GM21529 (cell line): ENCODE measurements around the gene LARGE1.
"Not testable (repeated sequence)": the region's sequence is repeated elsewhere in the genome, so short reads cannot be mapped to it uniquely, and the experiment has no call there.

Experiments used
- ATAC-seq: cut with Tn5 transposase; IDR thresholded peaks from one replicate; pipeline ENCODE4 v1.9.1; 2021; ENCODE audit not compliant: unreplicated experiment

The LARGE1 gene

DNA sequence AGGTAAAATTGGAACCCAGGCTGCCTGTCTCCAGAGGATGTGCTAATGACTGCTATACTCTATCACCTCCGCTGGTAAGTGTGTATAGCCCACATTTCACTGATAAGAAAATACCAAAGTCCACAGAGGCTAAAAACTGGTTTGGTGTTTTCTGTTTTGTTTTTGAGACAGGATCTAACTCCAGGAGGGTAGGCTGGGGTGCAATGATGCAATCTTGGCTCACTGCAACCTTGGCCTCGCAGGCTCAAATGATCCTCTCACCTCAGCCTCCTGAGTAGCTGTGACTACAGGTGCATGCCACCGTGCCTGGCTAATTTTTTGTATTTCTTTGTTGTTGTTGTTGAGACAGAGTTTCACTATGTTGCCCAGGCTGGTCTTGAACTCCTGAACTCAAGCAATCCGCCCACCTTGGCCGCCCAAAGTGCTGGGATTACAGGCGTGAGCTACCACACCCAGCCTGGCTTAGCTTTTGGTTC lies 409.8 kb downstream of the LARGE1 start:
- ATAC-seq, result no peak

DNA sequence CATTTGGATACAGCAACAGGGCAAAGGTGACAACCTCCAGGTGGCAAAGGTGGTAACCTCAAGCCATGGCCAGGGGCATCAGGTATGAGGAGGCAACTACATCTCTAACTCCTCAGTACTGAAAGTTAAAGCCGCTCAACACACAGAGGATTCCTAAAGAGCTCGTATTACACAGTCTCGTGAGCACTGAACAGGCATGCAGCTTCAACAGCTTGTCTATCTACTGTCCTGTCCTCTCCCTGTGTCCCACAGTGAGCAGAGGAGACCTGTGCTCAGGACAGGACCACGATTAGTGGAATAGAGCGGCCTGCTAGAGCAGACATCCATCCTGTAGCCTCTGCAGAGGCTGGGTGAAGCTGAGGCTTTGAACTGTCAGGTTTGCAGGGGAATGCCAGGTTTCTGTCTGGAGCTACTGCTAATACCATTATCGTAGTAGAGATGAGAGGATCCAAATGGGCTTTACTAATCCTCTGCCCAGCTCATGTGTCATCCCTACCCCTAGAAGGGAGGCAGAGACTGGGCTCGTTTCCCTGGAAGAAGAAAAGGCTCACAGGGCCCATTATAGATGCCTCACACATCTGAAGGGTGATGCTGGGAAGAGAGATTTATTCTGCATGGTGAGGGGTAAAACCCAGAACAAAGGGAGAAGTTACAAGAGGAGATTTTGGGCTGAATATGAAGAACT lies 415.2 kb downstream of the LARGE1 start:
- ATAC-seq, result no peak

- no peak for ATAC-seq
These were observed 424.2 kb downstream of the LARGE1 start for GRCh38 chr22:33496112-33496511.

- no peak for ATAC-seq
These were observed 426.6 kb downstream of the LARGE1 start for GRCh38 chr22:33493476-33494205.

- ATAC-seq, result no peak
These were observed 428.0 kb downstream of the LARGE1 start for GRCh38 chr22:33492210-33492651.

- ATAC-seq, result no peak
These were observed 433.1 kb downstream of the LARGE1 start for GRCh38 chr22:33487041-33487716.

DNA sequence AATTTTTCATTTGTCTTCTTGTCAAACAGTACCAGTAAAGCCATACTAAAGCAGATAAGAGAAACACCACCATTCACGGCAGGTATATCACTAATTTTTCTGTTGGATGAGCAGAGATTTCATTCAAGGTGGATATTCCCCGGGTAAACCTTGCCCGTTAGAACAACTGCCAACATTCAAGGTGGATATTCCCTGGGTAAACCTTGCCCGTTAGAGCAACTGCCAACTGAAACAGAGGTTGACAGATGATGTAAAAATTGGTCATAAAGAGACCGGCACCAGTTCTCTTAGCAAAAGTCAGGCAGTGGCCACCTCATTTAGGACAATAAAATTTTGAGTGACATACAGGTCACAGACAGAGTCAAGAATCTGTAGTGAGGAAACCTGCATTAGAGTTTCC lies 438.7 kb downstream of the LARGE1 start:
- no peak for ATAC-seq

- ATAC-seq, result no peak
These were observed 442.9 kb downstream of the LARGE1 start for GRCh38 chr22:33477120-33478111.

GRCh38 chr22:33476716-33477115 lies 443.6 kb downstream of the LARGE1 start:
- no peak for ATAC-seq

- ATAC-seq, result no peak
These were observed 444.1 kb downstream of the LARGE1 start for GRCh38 chr22:33476206-33476605.

DNA sequence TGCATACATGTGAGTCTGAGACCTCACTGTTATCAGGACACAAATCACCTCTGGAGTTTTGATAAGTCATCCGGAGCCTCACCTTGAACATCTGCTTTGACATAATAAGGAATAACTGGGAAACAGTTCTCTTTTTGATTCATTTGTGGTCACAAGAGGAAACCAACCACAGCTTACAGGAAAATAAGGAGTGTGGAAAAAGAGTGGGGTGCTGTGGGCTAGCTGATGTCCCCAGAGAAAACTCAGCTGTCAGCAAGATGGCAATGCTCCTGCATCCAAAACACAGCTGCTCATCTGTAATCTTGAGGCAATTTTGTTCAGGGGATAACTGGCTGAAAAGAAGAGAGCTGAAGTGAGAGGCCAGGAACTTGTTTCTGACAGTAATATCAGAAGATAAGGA lies 445.7 kb downstream of the LARGE1 start:
- no peak for ATAC-seq

- ATAC-seq, result peak; percentile 67
These were observed 447.6 kb downstream of the LARGE1 start for GRCh38 chr22:33472462-33473344.

- no peak for ATAC-seq
These were observed 449.8 kb downstream of the LARGE1 start for GRCh38 chr22:33470456-33470855.

- ATAC-seq, result no peak
These were observed 452.6 kb downstream of the LARGE1 start for GRCh38 chr22:33467620-33468095.

DNA sequence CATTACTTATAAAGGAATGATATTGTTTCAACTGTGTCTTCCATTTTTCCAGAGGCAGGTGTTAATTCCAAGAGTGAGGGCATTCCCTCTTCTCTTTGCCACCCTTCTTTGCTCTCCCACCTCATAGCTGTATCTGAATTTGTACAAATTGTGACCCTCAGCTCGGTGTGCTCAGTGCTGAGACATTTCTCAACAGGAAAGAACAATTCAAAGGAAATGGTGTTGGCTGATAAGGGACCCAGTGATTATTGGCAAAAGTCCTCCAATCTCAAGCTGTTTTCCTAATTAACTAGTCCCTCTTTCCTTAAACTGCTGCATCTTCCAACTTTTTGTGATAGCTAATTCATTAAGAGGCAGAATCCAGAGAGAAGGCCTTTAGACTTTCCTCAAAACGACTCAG lies 453.2 kb downstream of the LARGE1 start:
- ATAC-seq, result no peak

DNA sequence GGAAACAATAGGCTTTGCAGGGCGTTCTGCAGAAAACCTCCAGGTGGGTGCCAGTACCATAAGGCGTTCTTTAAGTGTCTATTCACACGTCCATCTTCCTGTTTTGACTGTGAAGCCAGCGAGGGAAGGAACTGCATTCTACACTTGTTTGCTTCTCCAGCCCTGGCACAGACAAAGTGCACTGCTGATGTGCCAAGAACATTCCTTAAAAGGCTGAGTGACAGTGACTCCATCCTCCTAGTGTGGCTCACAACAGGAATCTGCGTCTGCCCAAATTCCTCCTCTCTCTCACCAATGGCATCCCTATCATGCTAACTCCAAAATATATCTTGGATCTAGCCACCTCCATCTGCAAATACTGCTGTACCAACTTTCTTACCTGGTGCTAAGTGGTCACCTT lies 454.7 kb downstream of the LARGE1 start:
- no peak for ATAC-seq

- ATAC-seq, result no peak
These were observed 455.6 kb downstream of the LARGE1 start for GRCh38 chr22:33464698-33465097.

DNA sequence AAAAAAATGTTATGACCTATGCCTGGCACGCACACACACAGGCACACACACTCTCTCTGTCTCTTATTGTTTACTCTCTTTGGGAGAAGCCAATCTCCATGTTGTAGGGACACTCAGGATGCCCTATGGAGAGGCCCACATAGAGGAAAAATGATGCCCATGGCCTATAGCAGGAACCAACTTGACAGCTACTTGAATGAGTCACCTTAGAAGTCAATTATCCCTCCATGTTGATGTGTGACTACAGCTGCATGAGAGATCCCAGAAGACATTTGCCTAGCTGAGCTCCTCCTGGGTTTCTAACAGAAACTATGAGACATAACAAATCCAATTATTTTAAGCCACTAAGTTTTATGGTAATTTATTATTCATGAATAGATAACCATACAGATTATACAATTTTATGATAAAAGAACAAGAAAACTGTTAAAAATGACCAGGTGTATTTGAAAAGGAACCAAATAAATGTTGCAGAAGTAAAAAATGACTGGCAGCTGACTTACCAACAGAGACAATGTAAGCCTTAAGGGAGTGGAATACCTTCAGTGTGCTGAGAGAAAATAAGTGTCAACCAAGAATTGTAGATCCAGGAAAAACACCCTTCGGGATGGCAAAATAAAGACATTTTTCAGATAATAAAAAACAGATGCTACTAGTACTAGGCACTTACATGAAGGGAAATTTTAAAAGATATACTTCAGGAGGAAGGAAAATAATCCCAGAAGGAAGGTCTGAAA lies 458.4 kb downstream of the LARGE1 start:
- no peak for ATAC-seq

GRCh38 chr22:33461245-33461644 lies 459.0 kb downstream of the LARGE1 start:
- not testable (repeated sequence) for ATAC-seq
